ENCODE measurements around the gene CD63. TPM values are rescaled to one million over a fixed set of nuclear protein-coding genes. Genes with fewer than 3 reads are reported as not detected.

CD63 gene
- total and polyA plus RNA-seq, 9 of the 15 experiments (the other 6 are each of a cell fraction or from before 2014, with no cell fraction given), result 313 to 735 (median 433) TPM

- TF ChIP-seq HES1 (IDR thresholded peaks at IDR 0.05; ENCODE audit: low read depth) (no peak), ZNF76 (CRISPR knock-in tag; IDR thresholded peaks at IDR 0.05; ENCODE audit: borderline replicate concordance) (no peak), ATF7 (IDR thresholded peaks at IDR 0.05) (peak; percentile 48), XRCC5 (IDR thresholded peaks at IDR 0.05; ENCODE audit: low read depth, low read length) (no peak), SRSF3 (IDR thresholded peaks at IDR 0.05; ENCODE audit: insufficient read depth, low read length) (no peak), TCF7 (IDR thresholded peaks at IDR 0.05; ENCODE audit: borderline replicate concordance) (0 out of 2 replicates have a peak, but pooled peaks have one; percentile 13), NRF1 (conservative IDR thresholded peaks at IDR 0.05 in 1 of 2, IDR thresholded peaks at IDR 0.05 in 1 of 2) (peak; percentile 62 to 66), MBD1 (CRISPR knock-in tag; IDR thresholded peaks at IDR 0.05) (no peak), NR2C2 (CRISPR knock-in tag; IDR thresholded peaks at IDR 0.05) (no peak), NR2C2 (tag; IDR thresholded peaks at IDR 0.05) (peak; percentile 67; the same call in 1 of the 2 replicates), ZNF766 (CRISPR knock-in tag; conservative IDR thresholded peaks at IDR 0.05) (no peak), VEZF1 (CRISPR knock-in tag; IDR thresholded peaks at IDR 0.05) (peak; percentile 78; the same call in 1 of the 2 replicates), CXXC5 (CRISPR knock-in tag; IDR thresholded peaks at IDR 0.05) (peak; percentile 19; the same call in 1 of the 2 replicates), ARID3B (CRISPR knock-in tag; IDR thresholded peaks at IDR 0.05; ENCODE audit: borderline replicate concordance) (no peak), POLR2A (conservative IDR thresholded peaks at IDR 0.05) (peak; percentile 59), ZNF639 (CRISPR knock-in tag; conservative IDR thresholded peaks at IDR 0.05 in 1 of 2, IDR thresholded peaks at IDR 0.05 in 1 of 2) (0 out of 4 replicates have a peak, but pooled peaks of 1 of the 2 experiments have one; percentile 54), POLR2H (tag; IDR thresholded peaks at IDR 0.05; ENCODE audit: low read depth) (no peak), ZNF778 (CRISPR knock-in tag; IDR thresholded peaks at IDR 0.05) (no peak), MITF (IDR thresholded peaks at IDR 0.05) (peak; percentile 95)
These were observed 1.1 kb downstream of the CD63 start (continued) for GRCh38 chr12:55727643-55728185.

All from K562 (cell line).